ENCODE measurements around the gene UGT1A5.

Gene UGT1A5

GRCh38 chr2:233712611-233713261 is at the start of gene UGT1A5:
TSS of gene UGT1A5 (plus strand) at chr2:233712907. CDS start at chr2:233712992, 85 bp downstream.
- no peak for FAIRE-seq
- DNase-seq (ENCODE audit: insufficient read length, low spot score), result no peak

GRCh38 chr2:233663911-233664310 is 48.8 kb upstream of the UGT1A5 start:
- FAIRE-seq (no peak), DNase-seq (ENCODE audit: insufficient read length, low spot score) (no peak)
- no peak for TF ChIP-seq POLR2A (IDR thresholded peaks at IDR 0.05; ENCODE audit: low read depth, low read length)

More at GRCh38 chr2:233712611-233713261, at the start of gene UGT1A5:
- no peak for TF ChIP-seq POLR2A (IDR thresholded peaks at IDR 0.05; ENCODE audit: low read depth, low read length)

- FAIRE-seq, result no peak
- DNase-seq (ENCODE audit: insufficient read length, low spot score), result no peak
- TF ChIP-seq POLR2A (IDR thresholded peaks at IDR 0.05; ENCODE audit: low read depth, low read length), result no peak
Measured at GRCh38 chr2:233668605-233669260, 44.0 kb upstream of the UGT1A5 start.

GRCh38 chr2:233671290-233672161 is 41.2 kb upstream of the UGT1A5 start, which contains the start of gene UGT1A9:
TSS of gene UGT1A9 (plus strand) at chr2:233671898. CDS start at chr2:233671935, 37 bp downstream.
- TF ChIP-seq POLR2A (IDR thresholded peaks at IDR 0.05; ENCODE audit: low read depth, low read length), result no peak
- FAIRE-seq (no peak), DNase-seq (ENCODE audit: insufficient read length, low spot score) (no peak)

GRCh38 chr2:233672886-233673285 is 39.8 kb upstream of the UGT1A5 start:
- FAIRE-seq (no peak), DNase-seq (ENCODE audit: insufficient read length, low spot score) (no peak)
- TF ChIP-seq POLR2A (IDR thresholded peaks at IDR 0.05; ENCODE audit: low read depth, low read length), result no peak

GRCh38 chr2:233673896-233674295 is 38.8 kb upstream of the UGT1A5 start:
- no peak for DNase-seq (ENCODE audit: insufficient read length, low spot score)
- peak; percentile 6 for FAIRE-seq
- TF ChIP-seq POLR2A (IDR thresholded peaks at IDR 0.05; ENCODE audit: low read depth, low read length), result no peak

GRCh38 chr2:233674314-233674713 is 38.4 kb upstream of the UGT1A5 start:
- no peak for TF ChIP-seq POLR2A (IDR thresholded peaks at IDR 0.05; ENCODE audit: low read depth, low read length)
- FAIRE-seq, result no peak

GRCh38 chr2:233674995-233675394 is 37.7 kb upstream of the UGT1A5 start:
- FAIRE-seq, result no peak
- TF ChIP-seq POLR2A (IDR thresholded peaks at IDR 0.05; ENCODE audit: low read depth, low read length), result no peak
- DNase-seq (ENCODE audit: insufficient read length, low spot score), result no peak

More at GRCh38 chr2:233674314-233674713, 38.4 kb upstream of the UGT1A5 start:
- no peak for DNase-seq (ENCODE audit: insufficient read length, low spot score)

- FAIRE-seq (peak; percentile 15), DNase-seq (ENCODE audit: insufficient read length, low spot score) (no peak)
- TF ChIP-seq POLR2A (IDR thresholded peaks at IDR 0.05; ENCODE audit: low read depth, low read length), result no peak
Measured at GRCh38 chr2:233676046-233676445, 36.7 kb upstream of the UGT1A5 start.

- no peak for DNase-seq (ENCODE audit: insufficient read length, low spot score)
- FAIRE-seq, result no peak
- TF ChIP-seq POLR2A (IDR thresholded peaks at IDR 0.05; ENCODE audit: low read depth, low read length), result no peak
Measured at GRCh38 chr2:233679196-233679595, 33.5 kb upstream of the UGT1A5 start.

- no peak for TF ChIP-seq POLR2A (IDR thresholded peaks at IDR 0.05; ENCODE audit: low read depth, low read length)
- FAIRE-seq, result no peak
- DNase-seq (ENCODE audit: insufficient read length, low spot score), result no peak
Measured at GRCh38 chr2:233680361-233681045, 32.2 kb upstream of the UGT1A5 start.

GRCh38 chr2:233681521-233682099 is 31.1 kb upstream of the UGT1A5 start, which contains the start of gene UGT1A7:
TSS of gene UGT1A7 (plus strand) at chr2:233681901. CDS start at chr2:233681938, 37 bp downstream.
- no peak for TF ChIP-seq POLR2A (IDR thresholded peaks at IDR 0.05; ENCODE audit: low read depth, low read length)
- DNase-seq (ENCODE audit: insufficient read length, low spot score), result no peak

GRCh38 chr2:233684640-233685039 is 28.1 kb upstream of the UGT1A5 start:
- FAIRE-seq (no peak), DNase-seq (ENCODE audit: insufficient read length, low spot score) (no peak)
- TF ChIP-seq POLR2A (IDR thresholded peaks at IDR 0.05; ENCODE audit: low read depth, low read length), result no peak

More at GRCh38 chr2:233681521-233682099, 31.1 kb upstream of the UGT1A5 start, which contains the start of gene UGT1A7:
- no peak for FAIRE-seq

Measured in H54 (cell line).